Stimulated activated CD8-positive, alpha-beta memory T cell treated with anti-CD3 and anti-CD28 coated beads, Interleukin-15, amount 100 ng/mL, for 4 hours (primary cell): ENCODE results near the gene PKMYT1.
A peak's percentile ranks its signal among the peaks of the same experiment; 100 is the strongest.

Source experiments
- DNase-seq, 2 donors: peaks; one replicate each; pipeline ENCODE4 v3.0.0-alpha.2; 2020; ENCODE audit warnings: low read depth in 2 of 2

The PKMYT1 gene

GRCh38 chr16:2980227-2981176 is at the start of gene PKMYT1:
Gene PKMYT1 (minus strand): TSS chr16:2980446. CDS start chr16:2979657, 789 bp downstream.
- peak; percentile 84 to 94 for DNase-seq

GRCh38 chr16:3029491-3030221 is 49.4 kb upstream of the PKMYT1 start:
- DNase-seq = no peak

GRCh38 chr16:3028716-3029319 is 48.6 kb upstream of the PKMYT1 start:
- DNase-seq = no peak

- peak; percentile 66 to 68 for DNase-seq
These were observed 47.9 kb upstream of the PKMYT1 start for GRCh38 chr16:3027983-3028715.

GRCh38 chr16:3027489-3027795 is 47.2 kb upstream of the PKMYT1 start:
- no peak for DNase-seq

GRCh38 chr16:3026609-3027488 is 46.6 kb upstream of the PKMYT1 start:
- DNase-seq = no peak

- no peak for DNase-seq
These were observed 45.7 kb upstream of the PKMYT1 start for GRCh38 chr16:3026003-3026378.

- no peak for DNase-seq
These were observed 45.1 kb upstream of the PKMYT1 start for GRCh38 chr16:3025032-3026002.

GRCh38 chr16:3023669-3024478 is 43.6 kb upstream of the PKMYT1 start, which contains the start of the genes HCFC1R1 and THOC6:
Gene HCFC1R1 (minus strand): TSS chr16:3023942. CDS start chr16:3023941, 1 bp downstream.
Gene THOC6 (plus strand): TSS chr16:3024035. CDS start chr16:3024327, 292 bp downstream.
- peak; percentile 86 to 93 for DNase-seq

GRCh38 chr16:3023415-3023668 is 43.1 kb upstream of the PKMYT1 start:
- no peak for DNase-seq

GRCh38 chr16:3022684-3023414 is 42.6 kb upstream of the PKMYT1 start:
- DNase-seq = no peak

GRCh38 chr16:3022208-3022683 is 42.0 kb upstream of the PKMYT1 start:
- DNase-seq = peak; percentile 79 to 88

- peak; percentile 69 to 83 for DNase-seq
These were observed 41.4 kb upstream of the PKMYT1 start for GRCh38 chr16:3021449-3022207.

GRCh38 chr16:3020604-3021448 is 40.6 kb upstream of the PKMYT1 start:
- DNase-seq = peak; percentile 52 to 62

GRCh38 chr16:3020247-3020603 is 40.0 kb upstream of the PKMYT1 start, which contains the start of gene TNFRSF12A:
Gene TNFRSF12A (plus strand): TSS chr16:3020368. CDS start chr16:3020398, 30 bp downstream.
- peak in 1 of 2 donors; percentile 53 for DNase-seq

- no peak for DNase-seq
These were observed 39.5 kb upstream of the PKMYT1 start for GRCh38 chr16:3019594-3020246.
